Cardiac muscle cell (in vitro differentiated cells and primary cell): ENCODE measurements around the gene GUK1. TPM values are rescaled to one million over a fixed set of nuclear protein-coding genes. Genes with fewer than 3 reads are reported as not detected.

ENCODE experiments used
- DNase-seq, 2 donors: peaks; one replicate each; pipeline versions ENCODE4 v3.0.0 to v3.0.0-alpha.2; 2010 to 2017; ENCODE audit warnings: low read depth in 1 of 2, low spot score in 1 of 2
- H3K27ac ChIP-seq: fragments of 200-600 bp; sonication (generic); 2 replicates; pipeline ENCODE4 v1.5.1; 2016
- H3K27me3 ChIP-seq: fragments of 200-600 bp; sonication (generic); 2 replicates; pipeline ENCODE4 v1.6.0; 2016; ENCODE audit warnings: control low read depth
- H3K36me3 ChIP-seq: fragments of 200-600 bp; sonication (generic); 2 replicates; pipeline ENCODE4 v1.5.1; 2016; ENCODE audit warnings: control low read depth
- H3K4me1 ChIP-seq: fragments of 200-600 bp; sonication (generic); 2 replicates; pipeline ENCODE4 v1.8.1; 2017; ENCODE audit warnings: low read depth, mild to moderate bottlenecking, mixed run types
- H3K4me3 ChIP-seq: fragments of 200-600 bp; sonication (generic); 2 replicates; pipeline ENCODE4 v1.5.1; 2016; ENCODE audit warnings: mild to moderate bottlenecking
- H3K9me3 ChIP-seq: fragments of 200-600 bp; sonication (generic); 2 replicates; pipeline ENCODE4 v1.5.1; 2017; ENCODE audit warnings: low read depth, mild to moderate bottlenecking, control low read depth
- CTCF ChIP-seq: IDR thresholded peaks from 2 replicates; pipeline ENCODE4 v1.5.1; 2012; ENCODE audit warnings: low read depth, mild to moderate bottlenecking, low read length
- polyA plus RNA-seq: library from polyadenylated mRNA; unstranded; fragments of >200 nt; fragmentation: Nextera tagmentation; extraction: Ambion mirVana; gene quantifications from 2 replicates; pipeline ENCODE4 v1.2.1, GENCODE V29; 2016
- total RNA-seq: library from RNA; depleted of rRNA; stranded (reverse); fragments of >200 nt; gene quantifications from 2 replicates; pipeline ENCODE4 v1.2.3, GENCODE V29; 2016

Gene GUK1
- total and polyA plus RNA-seq, 2 experiments from 2014 or later, result 354 to 450 TPM

GRCh38 chr1:228144993-228145343 is 4.9 kb downstream of the GUK1 start:
- no peaks in the 10 kb centered on the region for H3K36me3 ChIP-seq
- H3K4me3 ChIP-seq, result no peak overlapping the region
- peaks cover 10% of the 10 kb centered on the region for H3K4me1 ChIP-seq
- no peak for DNase-seq
- H3K27me3 ChIP-seq, result no peaks in the 10 kb centered on the region
- H3K9me3 ChIP-seq, result no peaks in the 10 kb centered on the region
- no peak for TF ChIP-seq CTCF
- H3K27ac ChIP-seq, result no peak overlapping the region

- Histone ChIP-seq H3K9me3 (no peaks in the 10 kb centered on the region), H3K27me3 (no peaks in the 10 kb centered on the region), H3K4me3 (no peak overlapping the region), H3K4me1 (peaks cover 10% of the 10 kb centered on the region), H3K36me3 (no peaks in the 10 kb centered on the region), H3K27ac (no peak overlapping the region)
- DNase-seq, result no peak
- no peak for TF ChIP-seq CTCF
These were observed 5.7 kb downstream of the GUK1 start for GRCh38 chr1:228145463-228146416.

- peaks cover 3% of the 10 kb centered on the region for H3K4me1 ChIP-seq
- H3K4me3 ChIP-seq, result no peak overlapping the region
- no peak for DNase-seq
These were observed 6.5 kb downstream of the GUK1 start for GRCh38 chr1:228146417-228147150.

GRCh38 chr1:228147151-228147693 is 7.1 kb downstream of the GUK1 start:
- H3K4me3 ChIP-seq, result no peak overlapping the region
- TF ChIP-seq CTCF, result no peak
- no peaks in the 10 kb centered on the region for H3K9me3 ChIP-seq
- H3K36me3 ChIP-seq, result no peaks in the 10 kb centered on the region
- H3K27ac ChIP-seq, result no peak overlapping the region
- no peaks in the 10 kb centered on the region for H3K27me3 ChIP-seq
- H3K4me1 ChIP-seq, result no peaks in the 10 kb centered on the region
- no peak for DNase-seq

More at GRCh38 chr1:228146417-228147150, 6.5 kb downstream of the GUK1 start:
- Histone ChIP-seq H3K36me3 (no peaks in the 10 kb centered on the region), H3K9me3 (no peaks in the 10 kb centered on the region), H3K27ac (no peak overlapping the region), H3K27me3 (no peaks in the 10 kb centered on the region)
- TF ChIP-seq CTCF, result no peak

- Histone ChIP-seq H3K27ac (no peak overlapping the region), H3K27me3 (no peaks in the 10 kb centered on the region), H3K36me3 (no peaks in the 10 kb centered on the region), H3K9me3 (no peaks in the 10 kb centered on the region), H3K4me3 (no peak overlapping the region), H3K4me1 (no peaks in the 10 kb centered on the region)
- TF ChIP-seq CTCF, result no peak
- no peak for DNase-seq
These were observed 7.7 kb downstream of the GUK1 start for GRCh38 chr1:228147768-228148167.
